LNCaP clone FGC (cell line): ENCODE results near the gene STK17B.

ENCODE experiments used
- DNase-seq: peaks from one replicate; pipeline ENCODE4 v3.0.0-alpha.2; 2011; ENCODE audit warnings: low read depth
- H3K4me3 ChIP-seq: 2 replicates; pipeline ENCODE4 v1.5.1; 2011; ENCODE audit warnings: mild to moderate bottlenecking, low read depth, low read length, control low read depth
- CTCF ChIP-seq: IDR thresholded peaks from 2 replicates; pipeline ENCODE4 v1.5.1; 2012; ENCODE audit warnings: mild to moderate bottlenecking; ENCODE audit not compliant: control insufficient read depth, insufficient read depth; ENCODE audit errors: extremely low read depth

The STK17B gene

GRCh38 chr2:196131949-196132925 is 39.1 kb downstream of the STK17B start:
- TF ChIP-seq CTCF, result no peak
- H3K4me3 ChIP-seq, result no peak overlapping the region
- no peak for DNase-seq

- DNase-seq, result no peak
- peak; percentile 34 for TF ChIP-seq CTCF
- no peak overlapping the region for H3K4me3 ChIP-seq
Observed at GRCh38 chr2:196131384-196131937, 39.9 kb downstream of the STK17B start.

GRCh38 chr2:196130039-196130825 is 41.1 kb downstream of the STK17B start:
- DNase-seq, result no peak
- TF ChIP-seq CTCF, result no peak
- H3K4me3 ChIP-seq, result no peak overlapping the region

- TF ChIP-seq CTCF, result no peak
- no peak overlapping the region for H3K4me3 ChIP-seq
- DNase-seq, result no peak
Observed at GRCh38 chr2:196128749-196129148, 42.6 kb downstream of the STK17B start.

GRCh38 chr2:196125596-196125995 is 45.8 kb downstream of the STK17B start:
- no peak for DNase-seq
- no peak for TF ChIP-seq CTCF

GRCh38 chr2:196123679-196124373 is 47.6 kb downstream of the STK17B start:
- no peak for DNase-seq
- no peak overlapping the region for H3K4me3 ChIP-seq
- TF ChIP-seq CTCF, result no peak

More at GRCh38 chr2:196125596-196125995, 45.8 kb downstream of the STK17B start:
- H3K4me3 ChIP-seq, result no peak overlapping the region
